ENCODE data around the gene TTC39B.
"Not testable (repeated sequence)": the region's sequence is repeated elsewhere in the genome, so short reads cannot be mapped to it uniquely, and the experiment has no call there.

TTC39B gene

DNA sequence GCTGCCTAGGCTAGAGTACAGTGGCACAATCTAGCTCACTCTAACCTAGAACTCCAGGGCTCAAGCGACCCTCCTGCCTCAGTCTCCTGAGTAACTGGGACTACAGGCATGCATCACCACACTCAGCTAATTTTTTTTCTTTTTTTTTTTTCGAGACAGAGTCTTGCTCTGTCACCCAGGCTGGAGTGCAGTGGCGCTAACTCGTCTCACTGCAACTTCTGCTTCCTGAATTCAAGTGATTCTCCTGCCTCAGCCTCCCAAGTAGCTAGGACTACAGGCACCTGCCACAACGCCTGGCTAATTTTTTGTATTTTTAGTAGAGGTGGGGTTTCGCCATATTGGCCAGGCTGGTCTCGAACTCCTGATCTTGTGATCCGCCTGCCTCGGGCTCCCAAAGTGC lies 12.6 kb upstream of the TTC39B start:
- not testable (repeated sequence) for DNase-seq (ENCODE audit: low spot score in 2 of 2); H3K36me3 ChIP-seq (replicated peaks); H3K4me1 ChIP-seq; H3K9me3 ChIP-seq; H3K4me3 ChIP-seq; H3K27me3 ChIP-seq (ENCODE audit: low read depth)
- in situ Hi-C loops (cut with MboI; ENCODE audit: low sequenced_read_pairs): loop anchor here (25.0 kb wide), 1 partner anchor 293 kb away; no protein-coding TSS in a partner anchor

DNA sequence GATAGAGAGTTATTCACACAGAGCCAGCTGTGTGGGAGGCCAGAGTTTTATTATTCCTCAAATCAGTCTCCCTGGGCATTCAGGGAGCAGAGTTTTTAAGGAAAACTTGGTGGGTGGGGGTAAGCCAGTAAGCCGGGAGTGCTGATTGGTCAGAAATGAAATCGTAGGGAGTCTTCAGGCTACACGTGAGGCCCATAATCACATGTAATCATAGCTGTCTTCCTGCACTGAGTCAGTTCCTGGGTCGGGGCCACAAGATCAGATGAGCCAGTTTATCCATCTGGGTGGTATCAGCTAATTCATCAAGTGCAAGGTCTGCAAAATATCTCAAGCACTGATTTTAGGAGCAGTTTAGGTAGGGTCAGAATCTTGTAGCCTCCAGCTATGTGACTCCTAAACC lies 10.8 kb upstream of the TTC39B start:
- in situ Hi-C loops (cut with MboI; ENCODE audit: low sequenced_read_pairs): loop anchor here (25.0 kb wide), 1 partner anchor 294 kb away; no protein-coding TSS in a partner anchor
- DNase-seq (ENCODE audit: low spot score in 2 of 2): no peak
- Histone ChIP-seq H3K27me3 (ENCODE audit: low read depth) (no peaks in the 10 kb centered on the region), H3K4me1 (no peaks in the 10 kb centered on the region), H3K9me3 (no peaks in the 10 kb centered on the region), H3K4me3 (no peak overlapping the region), H3K36me3 (replicated peaks) (no peaks in the 10 kb centered on the region)

- Histone ChIP-seq H3K36me3 (replicated peaks) (no peaks in the 10 kb centered on the region), H3K9me3 (no peaks in the 10 kb centered on the region), H3K4me1 (peaks cover 3% of the 10 kb centered on the region), H3K4me3 (no peak overlapping the region), H3K27me3 (ENCODE audit: low read depth) (no peaks in the 10 kb centered on the region)
- in situ Hi-C loops (cut with MboI; ENCODE audit: low sequenced_read_pairs): loop anchor here (25.0 kb wide), 1 partner anchor 301 kb away; no protein-coding TSS in a partner anchor
- no peak for DNase-seq (ENCODE audit: low spot score in 2 of 2)
Observed at GRCh38 chr9:15311607-15312006, 4.6 kb upstream of the TTC39B start.

GRCh38 chr9:15310107-15310850 lies 3.3 kb upstream of the TTC39B start:
- no peaks in the 10 kb centered on the region for H3K9me3 ChIP-seq
- no peak overlapping the region for H3K4me3 ChIP-seq
- in situ Hi-C loops (cut with MboI; ENCODE audit: low sequenced_read_pairs): loop anchor here (25.0 kb wide), 1 partner anchor 302 kb away; no protein-coding TSS in a partner anchor
- no peaks in the 10 kb centered on the region for H3K36me3 ChIP-seq (replicated peaks)
- no peaks in the 10 kb centered on the region for H3K27me3 ChIP-seq (ENCODE audit: low read depth)
- no peak for DNase-seq (ENCODE audit: low spot score in 2 of 2)
- H3K4me1 ChIP-seq: peaks cover 3% of the 10 kb centered on the region

GRCh38 chr9:15308511-15308910 lies 1.5 kb upstream of the TTC39B start:
- in situ Hi-C loops (cut with MboI; ENCODE audit: low sequenced_read_pairs): loop anchor here (25.0 kb wide), 1 partner anchor 304 kb away; no protein-coding TSS in a partner anchor
- H3K27me3 ChIP-seq (ENCODE audit: low read depth): no peaks in the 10 kb centered on the region
- no peak overlapping the region for H3K4me3 ChIP-seq
- DNase-seq (ENCODE audit: low spot score in 2 of 2): no peak
- no peaks in the 10 kb centered on the region for H3K36me3 ChIP-seq (replicated peaks)
- no peaks in the 10 kb centered on the region for H3K9me3 ChIP-seq
- H3K4me1 ChIP-seq: peaks cover 3% of the 10 kb centered on the region

DNA sequence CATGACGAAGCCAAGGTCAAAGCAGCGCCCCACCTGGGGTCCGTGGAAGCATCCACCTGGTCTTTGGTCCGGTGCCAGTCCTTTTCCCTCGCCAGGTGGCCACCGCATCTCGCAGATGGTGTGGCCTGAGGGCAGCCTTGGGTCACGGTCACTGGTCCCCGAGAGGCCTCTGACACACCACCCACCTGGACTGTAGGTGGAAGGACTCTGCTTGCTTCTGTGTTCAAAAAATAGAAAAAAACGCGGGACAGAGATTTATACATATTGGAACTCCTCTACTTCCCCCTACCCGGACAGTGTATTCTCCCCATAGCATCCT lies 466 bp upstream of the TTC39B start:
- no peaks in the 10 kb centered on the region for H3K36me3 ChIP-seq (replicated peaks)
- no peaks in the 10 kb centered on the region for H3K9me3 ChIP-seq
- H3K27me3 ChIP-seq (ENCODE audit: low read depth): no peaks in the 10 kb centered on the region
- in situ Hi-C loops (cut with MboI; ENCODE audit: low sequenced_read_pairs): loop anchor here (25.0 kb wide), 1 partner anchor 305 kb away; no protein-coding TSS in a partner anchor
- no peak for DNase-seq (ENCODE audit: low spot score in 2 of 2)
- peak overlapping the region; percentile 69 for H3K4me3 ChIP-seq
- H3K4me1 ChIP-seq: peaks cover 3% of the 10 kb centered on the region

- H3K4me3 ChIP-seq: peak overlapping the region; percentile 69
- peak in 1 of 2 experiments; percentile 51 for DNase-seq (ENCODE audit: low spot score in 2 of 2)
- H3K9me3 ChIP-seq: no peaks in the 10 kb centered on the region
- no peaks in the 10 kb centered on the region for H3K36me3 ChIP-seq (replicated peaks)
- peaks cover 3% of the 10 kb centered on the region for H3K4me1 ChIP-seq
- H3K27me3 ChIP-seq (ENCODE audit: low read depth): no peaks in the 10 kb centered on the region
- in situ Hi-C loops (cut with MboI; ENCODE audit: low sequenced_read_pairs): loop anchor here (25.0 kb wide), 1 partner anchor 306 kb away; no protein-coding TSS in a partner anchor
Observed at GRCh38 chr9:15306068-15306756, 804 bp downstream of the TTC39B start.

DNA sequence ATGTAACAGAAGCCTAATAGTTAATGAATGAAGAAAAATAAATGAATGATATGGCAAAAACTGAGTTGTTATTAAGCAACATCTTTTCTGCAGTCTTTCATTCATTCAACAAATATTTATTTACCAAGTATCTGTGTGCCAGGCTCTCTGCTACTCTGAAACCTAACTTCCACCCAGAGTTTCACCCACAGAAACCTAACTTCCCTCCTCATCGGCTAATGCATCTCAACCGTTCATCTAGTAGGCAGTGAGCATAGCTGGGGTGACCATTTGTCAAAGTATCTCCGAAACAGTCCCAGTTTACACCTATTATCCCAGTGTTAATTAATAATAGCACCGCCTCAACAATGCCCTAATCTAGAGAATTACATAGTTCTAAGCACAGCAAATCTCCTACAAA lies 1.5 kb downstream of the TTC39B start:
- Histone ChIP-seq H3K4me1 (peaks cover 3% of the 10 kb centered on the region), H3K36me3 (replicated peaks) (no peaks in the 10 kb centered on the region), H3K4me3 (no peak overlapping the region), H3K9me3 (no peaks in the 10 kb centered on the region), H3K27me3 (ENCODE audit: low read depth) (no peaks in the 10 kb centered on the region)
- in situ Hi-C loops (cut with MboI; ENCODE audit: low sequenced_read_pairs): loop anchor here (25.0 kb wide), 1 partner anchor 307 kb away; no protein-coding TSS in a partner anchor
- no peak for DNase-seq (ENCODE audit: low spot score in 2 of 2)

- Histone ChIP-seq H3K27me3 (ENCODE audit: low read depth) (no peaks in the 10 kb centered on the region), H3K9me3 (no peaks in the 10 kb centered on the region), H3K4me3 (no peak overlapping the region), H3K36me3 (replicated peaks) (no peaks in the 10 kb centered on the region), H3K4me1 (peaks cover 3% of the 10 kb centered on the region; the same call in 1 of the 2 replicates)
- in situ Hi-C loops (cut with MboI; ENCODE audit: low sequenced_read_pairs): loop anchor here (25.0 kb wide), 1 partner anchor 308 kb away; no protein-coding TSS in a partner anchor
- no peak for DNase-seq (ENCODE audit: low spot score in 2 of 2)
Observed at GRCh38 chr9:15304632-15305031, 2.4 kb downstream of the TTC39B start.

DNA sequence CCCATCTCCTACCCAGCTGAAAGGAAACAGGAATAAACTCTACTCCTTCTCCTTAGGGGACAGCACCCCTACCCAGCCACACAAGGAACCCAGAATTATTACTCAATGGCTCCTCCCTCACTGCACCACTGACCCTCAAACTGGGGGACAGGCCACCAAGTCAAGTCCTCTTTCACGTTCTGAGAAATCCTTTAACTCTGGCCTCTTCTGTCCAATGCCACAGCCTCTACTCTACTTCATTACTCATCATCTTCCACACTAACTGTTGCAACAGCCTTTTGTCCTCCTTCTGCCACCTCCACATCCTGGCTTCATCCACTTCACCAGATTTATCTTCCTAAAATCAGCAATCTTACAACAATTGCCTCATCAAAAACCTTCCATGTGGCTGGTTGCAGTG lies 6.8 kb downstream of the TTC39B start:
- no peaks in the 10 kb centered on the region for H3K4me1 ChIP-seq
- in situ Hi-C loops (cut with MboI; ENCODE audit: low sequenced_read_pairs): loop anchor here (25.0 kb wide), 1 partner anchor 312 kb away; no protein-coding TSS in a partner anchor
- no peaks in the 10 kb centered on the region for H3K9me3 ChIP-seq
- no peak for DNase-seq (ENCODE audit: low spot score in 2 of 2)
- H3K36me3 ChIP-seq (replicated peaks): no peaks in the 10 kb centered on the region
- H3K27me3 ChIP-seq (ENCODE audit: low read depth): no peaks in the 10 kb centered on the region
- H3K4me3 ChIP-seq: no peak overlapping the region

DNA sequence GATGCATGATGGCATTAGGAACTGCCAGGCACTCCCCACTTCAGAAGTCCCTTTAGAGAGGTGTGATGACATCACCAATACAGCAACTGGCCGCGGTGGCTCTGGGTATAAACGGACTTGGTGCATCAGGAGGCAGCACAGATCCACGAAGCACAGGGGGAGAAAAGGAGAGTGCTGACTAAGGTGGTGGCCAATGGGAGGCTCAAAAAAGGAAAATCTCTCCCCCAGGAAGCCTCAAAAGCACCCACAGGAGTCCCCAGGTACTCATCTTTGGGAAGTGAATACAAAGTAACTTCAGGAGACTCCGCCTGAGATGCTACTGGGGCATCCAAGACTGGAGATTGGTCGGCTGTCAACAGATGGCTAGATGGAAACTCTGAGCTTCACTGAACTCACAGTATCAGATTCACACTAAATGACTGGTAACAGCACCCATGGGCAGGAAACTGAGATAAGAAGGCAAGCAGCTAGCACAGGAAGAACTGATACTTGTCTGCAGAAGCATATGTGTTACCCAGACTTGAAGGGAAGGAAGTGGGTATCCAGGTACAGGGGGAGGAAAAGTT lies 7.6 kb downstream of the TTC39B start:
- DNase-seq (ENCODE audit: low spot score in 2 of 2): no peak
- Histone ChIP-seq H3K4me1 (no peaks in the 10 kb centered on the region), H3K4me3 (no peak overlapping the region), H3K9me3 (no peaks in the 10 kb centered on the region), H3K27me3 (ENCODE audit: low read depth) (no peaks in the 10 kb centered on the region), H3K36me3 (replicated peaks) (no peaks in the 10 kb centered on the region)
- in situ Hi-C loops (cut with MboI; ENCODE audit: low sequenced_read_pairs): no loop called here

GRCh38 chr9:15298362-15298761 lies 8.7 kb downstream of the TTC39B start:
- no peaks in the 10 kb centered on the region for H3K27me3 ChIP-seq (ENCODE audit: low read depth)
- DNase-seq (ENCODE audit: low spot score in 2 of 2): no peak
- in situ Hi-C loops (cut with MboI; ENCODE audit: low sequenced_read_pairs): no loop called here
- no peak overlapping the region for H3K4me3 ChIP-seq
- no peaks in the 10 kb centered on the region for H3K4me1 ChIP-seq
- no peaks in the 10 kb centered on the region for H3K36me3 ChIP-seq (replicated peaks)
- H3K9me3 ChIP-seq: no peaks in the 10 kb centered on the region

DNA sequence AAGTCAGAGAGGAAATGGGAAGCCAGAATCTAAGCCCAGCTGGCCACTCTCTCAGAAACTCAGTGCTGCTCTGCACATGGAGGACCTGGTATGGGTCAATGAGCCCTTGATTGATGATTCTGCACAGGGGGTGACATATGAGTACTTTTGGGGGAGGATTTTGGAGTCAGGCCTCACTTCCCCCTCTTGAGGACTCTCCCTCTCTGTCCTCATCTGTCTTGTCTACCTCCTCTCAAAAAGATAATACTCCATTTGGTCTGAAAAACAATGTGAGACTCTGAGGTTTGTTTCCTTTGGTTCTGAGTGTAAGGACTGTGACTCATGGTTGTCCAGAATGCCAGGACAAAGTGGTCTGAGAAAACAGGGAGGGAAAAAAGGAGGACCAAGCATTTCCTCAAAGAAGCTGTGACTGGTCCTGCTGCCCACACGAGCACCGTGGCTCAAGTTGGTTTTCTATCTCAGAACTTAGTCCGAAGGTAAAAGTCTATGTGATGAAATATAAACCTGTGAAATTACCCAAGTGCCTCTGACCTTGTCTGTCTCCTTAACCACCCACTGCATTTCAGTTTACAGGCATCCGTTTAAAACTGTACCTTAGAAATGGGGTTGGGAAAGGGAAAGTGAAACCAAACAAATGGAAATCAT lies 11.1 kb downstream of the TTC39B start:
- Histone ChIP-seq H3K27me3 (ENCODE audit: low read depth) (no peaks in the 10 kb centered on the region), H3K9me3 (no peaks in the 10 kb centered on the region), H3K4me3 (no peak overlapping the region; the same call in 1 of the 2 replicates), H3K36me3 (replicated peaks) (no peaks in the 10 kb centered on the region), H3K4me1 (no peaks in the 10 kb centered on the region)
- in situ Hi-C loops (cut with MboI; ENCODE audit: low sequenced_read_pairs): no loop called here
- no peak for DNase-seq (ENCODE audit: low spot score in 2 of 2)

Measured in HAP-1 (cell line).